ENCODE results near the gene ZNF655. TPM values are rescaled to one million over a fixed set of nuclear protein-coding genes. Genes with fewer than 3 reads are reported as not detected.

The ZNF655 gene
- total and polyA plus RNA-seq, 2 of the 8 experiments (the other 6 are each of a cell fraction or from before 2014, with no cell fraction given): 27.1 to 37.8 TPM

DNA sequence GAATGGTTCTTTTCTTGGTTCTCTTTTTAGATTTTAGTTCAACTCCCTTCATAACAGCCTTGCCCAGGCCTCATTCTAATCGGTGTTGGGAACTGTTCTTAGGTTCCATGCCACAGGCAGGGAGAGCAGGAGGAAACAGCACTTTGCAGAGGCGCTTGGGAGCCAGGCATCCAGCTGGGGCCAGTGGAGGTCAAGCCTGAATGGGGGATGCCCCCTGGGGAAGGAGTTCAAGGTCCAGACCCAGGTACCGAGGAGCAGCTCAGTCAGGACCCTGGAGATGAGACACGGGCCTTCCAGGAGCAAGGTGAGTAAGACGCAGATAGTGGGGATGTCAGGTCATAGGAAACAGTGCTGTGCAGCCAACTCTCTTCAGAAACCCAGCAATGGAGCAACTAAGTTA is 62.8 kb downstream of the ZNF655 start:
- H3K23ac ChIP-seq (ENCODE audit: insufficient read length): no peak overlapping the region
- no peak overlapping the region for H2BK5ac ChIP-seq (ENCODE audit: low read depth, low read length)
- 93% methylated on average over 5 of the region's 5 CpGs; no CpG with 5 or more reads in 1 of the 2 experiments for WGBS, 2 experiments (ENCODE audit: extremely low coverage in 1 of 2, insufficient coverage in 1 of 2, insufficient read length in 1 of 2, insufficient replicate concordance in 2 of 2, low coverage in 1 of 2, low lambda C conversion rate in 2 of 2, missing lambda C conversion rate in 1 of 2)
- H3K9ac ChIP-seq (replicated peaks in 1 of 4; ENCODE audit: extremely low read depth in 1 of 4, low read depth in 3 of 4, low read length in 3 of 4): no peak overlapping the region
- no peak overlapping the region for H2AFZ ChIP-seq (ENCODE audit: low read length)
- no peak overlapping the region for H3K27ac ChIP-seq (ENCODE audit: low read depth, low read length)
- ChIA-PET CTCF (ENCODE audit: partially characterized antibody) (interaction anchor here (0.9 to 1.5 kb wide), 5 partner anchors 8 to 370 kb away, joined by 3 to 5 read pairs (median 4); no protein-coding TSS in a partner anchor), POLR2A (ENCODE audit: partially characterized antibody) (interaction anchor here (0.7 to 1.4 kb wide), 4 partner anchors 8 to 323 kb away, joined by 3 to 6 read pairs (median 4); no protein-coding TSS in a partner anchor)
- no peak overlapping the region for H2BK120ac ChIP-seq (replicated peaks; ENCODE audit: low read depth, low read length)
- H2BK15ac ChIP-seq (ENCODE audit: low read length): no peak overlapping the region
- TF ChIP-seq TBP (IDR thresholded peaks at IDR 0.05; ENCODE audit: low read depth, low read length) (no peak), SP1 (IDR thresholded peaks at IDR 0.05; ENCODE audit: low read depth, low read length) (no peak), EGR1 (IDR thresholded peaks at IDR 0.05; ENCODE audit: borderline replicate concordance, low read depth, low read length) (no peak), CHD1 (IDR thresholded peaks at IDR 0.05; ENCODE audit: low read depth, low read length) (no peak)
- TF ChIP-seq, protein P1, sequence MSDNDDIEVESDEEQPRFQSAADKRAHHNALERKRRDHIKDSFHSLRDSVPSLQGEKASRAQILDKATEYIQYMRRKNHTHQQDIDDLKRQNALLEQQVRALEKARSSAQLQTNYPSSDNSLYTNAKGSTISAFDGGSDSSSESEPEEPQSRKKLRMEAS (IDR thresholded peaks at IDR 0.05): no peak
- no peak overlapping the region for H2BK20ac ChIP-seq (ENCODE audit: low read length)
- H3K14ac ChIP-seq (ENCODE audit: insufficient read length): no peak overlapping the region
- no peak overlapping the region for H3K4me2 ChIP-seq (ENCODE audit: insufficient read depth in 1 of 2, low read depth in 2 of 2, low read length in 2 of 2)
- peaks cover 29 to 76% (median 63%) of the 10 kb centered on the region in 4 experiments for H3K36me3 ChIP-seq (ENCODE audit: control insufficient read depth in 2 of 4, insufficient read depth in 4 of 4, low read length in 3 of 4)
- H4K5ac ChIP-seq (ENCODE audit: insufficient read length, low read depth, low read length): no peak overlapping the region
- H3K4ac ChIP-seq (replicated peaks; ENCODE audit: insufficient read length, low read depth, low read length): no peak overlapping the region
- peaks cover 0 to 8% of the 10 kb centered on the region in 2 experiments for H4K20me1 ChIP-seq (replicated peaks in 1 of 2; ENCODE audit: control insufficient read depth in 1 of 2, insufficient read depth in 2 of 2, low read length in 2 of 2)
- peaks cover 8% of the 10 kb centered on the region for H3K79me1 ChIP-seq (ENCODE audit: low read depth, low read length)
- no peaks in the 10 kb centered on the region for H3K27me3 ChIP-seq (replicated peaks in 1 of 4; ENCODE audit: control insufficient read depth in 3 of 4, extremely low read depth in 1 of 4, insufficient read depth in 3 of 4, low read length in 3 of 4)
- no peak overlapping the region for H3K18ac ChIP-seq (ENCODE audit: extremely low read depth, low read length)
- no peak for DNase-seq (ENCODE audit: low read depth in 1 of 2, low spot score in 2 of 2)
- H3K23me2 ChIP-seq (ENCODE audit: low read depth, low read length): peaks cover 7% of the 10 kb centered on the region
- no peak overlapping the region for H2AK5ac ChIP-seq (ENCODE audit: low read depth, low read length)
- H3K56ac ChIP-seq (replicated peaks; ENCODE audit: insufficient read length, low read depth, low read length): no peak overlapping the region
- no peak for FAIRE-seq
- no peak overlapping the region for H4K91ac ChIP-seq (replicated peaks; ENCODE audit: insufficient read length, low read length)
- H4K8ac ChIP-seq (ENCODE audit: extremely low read depth, insufficient read depth, low read length): no peak overlapping the region
- H3K79me2 ChIP-seq (ENCODE audit: control insufficient read depth in 1 of 2, insufficient read depth in 2 of 2, low read length in 2 of 2): peaks cover 0 to 12% of the 10 kb centered on the region in 2 experiments; a peak in 1 of 4 replicates
- H3K9me3 ChIP-seq (ENCODE audit: insufficient read depth in 2 of 2, low read depth in 1 of 2, low read length in 1 of 2): no peaks in the 10 kb centered on the region
- no peak overlapping the region for H2BK12ac ChIP-seq (ENCODE audit: low read depth, low read length)
- no peak overlapping the region for H3K4me3 ChIP-seq (ENCODE audit: extremely low read depth in 1 of 4, insufficient read depth in 2 of 4, low read depth in 3 of 4, low read length in 4 of 4)
- no peaks in the 10 kb centered on the region; a peak in 2 of 7 replicates for H3K4me1 ChIP-seq (replicated peaks in 1 of 4; ENCODE audit: control insufficient read depth in 3 of 4, insufficient read depth in 4 of 4, low read length in 3 of 4)

All from H1 (cell line).